Effector CD8-positive, alpha-beta T cell (primary cell): Measurements from ENCODE around the gene CCDC116.
"Not testable (repeated sequence)": the region's sequence is repeated elsewhere in the genome, so short reads cannot be mapped to it uniquely, and the experiment has no call there.

Experiments
- DNase-seq: peaks from one replicate; lab custom pipeline; 2025; lab: John Stamatoyannopoulos, UW

Gene CCDC116

GRCh38 chr22:21631025-21631424, 1.5 kb upstream of the CCDC116 start:
- no peak for DNase-seq

- no peak for DNase-seq
Observed at GRCh38 chr22:21632931-21633330, 371 bp downstream of the CCDC116 start.

GRCh38 chr22:21633481-21633880, 921 bp downstream of the CCDC116 start:
- DNase-seq, result no peak

- no peak for DNase-seq
Observed at GRCh38 chr22:21634081-21634480, 1.5 kb downstream of the CCDC116 start.

- DNase-seq, result no peak
Observed at GRCh38 chr22:21634844-21635243, 2.3 kb downstream of the CCDC116 start.

GRCh38 chr22:21635771-21636510, 3.4 kb downstream of the CCDC116 start:
- DNase-seq, result no peak

- no peak for DNase-seq
Observed at GRCh38 chr22:21636629-21637218, 4.2 kb downstream of the CCDC116 start.

- not testable (repeated sequence) for DNase-seq
Observed at GRCh38 chr22:21637450-21637849, 4.9 kb downstream of the CCDC116 start.

GRCh38 chr22:21639359-21639758, 6.8 kb downstream of the CCDC116 start:
- DNase-seq, result no peak

- DNase-seq, result no peak
Observed at GRCh38 chr22:21640810-21641209, 8.2 kb downstream of the CCDC116 start.

- DNase-seq, result no peak
Observed at GRCh38 chr22:21641417-21641788, 8.8 kb downstream of the CCDC116 start.

GRCh38 chr22:21641789-21642583, 9.4 kb downstream of the CCDC116 start, which contains the start of gene SDF2L1:
SDF2L1 (plus strand) TSS chr22:21642302; CDS start chr22:21642337, 35 bp downstream.
- DNase-seq, result peak; percentile 96

- peak; percentile 23 for DNase-seq
Observed at GRCh38 chr22:21642584-21643448, 10.3 kb downstream of the CCDC116 start.

GRCh38 chr22:21643533-21644357, 11.2 kb downstream of the CCDC116 start:
- no peak for DNase-seq

GRCh38 chr22:21645513-21645912, 13.0 kb downstream of the CCDC116 start:
- not testable (repeated sequence) for DNase-seq

GRCh38 chr22:21646608-21647590, 14.3 kb downstream of the CCDC116 start:
- peak; percentile 66 for DNase-seq

GRCh38 chr22:21650280-21650679, 17.7 kb downstream of the CCDC116 start:
- no peak for DNase-seq

- no peak for DNase-seq
Observed at GRCh38 chr22:21650823-21651520, 18.4 kb downstream of the CCDC116 start.

- DNase-seq, result no peak
Observed at GRCh38 chr22:21651521-21652009, 19.0 kb downstream of the CCDC116 start.
